Mucosa of rectum (tissue), 2 donors: ENCODE data around the gene CDC25C.

ENCODE experiments used
- H3K27ac ChIP-seq, 2 donors: one replicate each; pipeline ENCODE4 v1.7.0; 2013; ENCODE audit warnings: inconsistent platforms in 2 of 2, low read depth in 2 of 2, low read length in 2 of 2
- H3K27me3 ChIP-seq, 2 donors: one replicate each; pipeline ENCODE4 v1.7.0; 2013; ENCODE audit warnings: low read length in 2 of 2; ENCODE audit not compliant: control insufficient read depth in 2 of 2, insufficient read depth in 2 of 2
- H3K36me3 ChIP-seq, 2 donors: one replicate each; pipeline ENCODE4 v1.7.0; 2013; ENCODE audit warnings: low read length in 2 of 2; ENCODE audit not compliant: control insufficient read depth in 2 of 2, insufficient read depth in 2 of 2
- H3K4me1 ChIP-seq, 2 donors: one replicate each; pipeline ENCODE4 v1.7.0; 2013; ENCODE audit warnings: low read length in 2 of 2, mild to moderate bottlenecking in 1 of 2; ENCODE audit not compliant: control insufficient read depth in 2 of 2, insufficient read depth in 2 of 2
- H3K4me3 ChIP-seq, 2 donors: one replicate each; pipeline ENCODE4 v1.7.0; 2013; ENCODE audit warnings: low read length in 2 of 2
- H3K9ac ChIP-seq, 2 donors: one replicate each; pipeline ENCODE4 v1.7.0; 2013; ENCODE audit warnings: low read length in 2 of 2, low read depth in 1 of 2, mild to moderate bottlenecking in 1 of 2
- H3K9me3 ChIP-seq, 2 donors: one replicate each; pipeline ENCODE4 v1.7.0; 2013; ENCODE audit warnings: low read length in 2 of 2; ENCODE audit not compliant: control insufficient read depth in 2 of 2
- donor health status: healthy.
- donor health status: Normal muscosa, but diverticular disease.

Gene CDC25C

DNA sequence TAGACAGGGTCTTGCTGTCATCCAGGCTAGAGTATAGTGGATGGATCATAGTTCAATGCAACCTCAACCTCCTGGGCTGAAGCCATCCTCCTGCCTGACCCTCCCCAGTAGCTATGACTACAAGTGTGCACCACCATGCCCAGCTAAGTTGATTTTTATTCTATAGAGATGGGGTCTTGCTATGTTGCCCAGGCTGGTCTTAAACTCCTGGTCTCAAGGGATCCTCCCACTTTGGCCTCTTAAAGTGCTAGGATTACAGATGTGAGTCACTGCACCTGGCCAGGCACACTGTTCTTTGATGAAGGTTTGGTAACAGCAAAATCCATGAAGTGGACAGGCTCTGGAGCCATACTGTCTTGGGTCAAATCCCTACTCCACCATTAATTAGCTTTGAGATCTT is 50.7 kb downstream of the CDC25C start:
- Histone ChIP-seq H3K9ac (no peak overlapping the region), H3K27me3 (no peaks in the 10 kb centered on the region), H3K36me3 (no peaks in the 10 kb centered on the region), H3K9me3 (no peaks in the 10 kb centered on the region), H3K27ac (no peak overlapping the region), H3K4me3 (no peak overlapping the region), H3K4me1 (no peaks in the 10 kb centered on the region)

DNA sequence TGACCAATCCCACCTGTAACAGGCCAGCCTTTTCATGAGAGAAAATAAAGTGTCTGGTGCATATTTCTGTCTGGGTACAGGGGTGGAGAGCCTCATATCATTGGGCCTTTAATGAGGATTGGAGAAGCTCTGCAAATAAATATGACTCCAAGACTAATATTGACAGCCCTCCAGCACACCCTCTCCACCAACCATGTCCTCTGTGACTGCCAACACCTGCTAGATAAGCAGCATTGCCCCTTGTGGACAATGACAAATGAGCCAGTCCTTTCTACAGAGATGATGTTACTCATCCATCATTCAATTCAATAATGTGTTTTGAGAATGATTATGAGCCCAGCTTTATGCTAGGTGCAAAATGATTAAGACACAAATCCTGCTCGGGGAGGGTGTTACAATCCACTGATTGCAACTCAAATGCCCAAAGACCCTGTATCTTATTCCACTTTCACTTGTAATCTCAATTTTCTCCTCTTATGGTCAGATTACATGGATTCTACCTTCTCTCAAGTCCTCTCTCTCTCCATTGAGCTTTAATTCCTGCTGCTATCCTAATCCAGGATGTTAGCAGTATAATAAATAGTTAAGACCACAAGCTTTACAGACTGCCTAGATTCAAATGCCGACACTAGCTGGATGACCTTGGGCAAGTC is 55.1 kb downstream of the CDC25C start:
- Histone ChIP-seq H3K27me3 (peaks cover 7 to 14% of the 10 kb centered on the region in 2 donors), H3K36me3 (no peaks in the 10 kb centered on the region), H3K9me3 (no peaks in the 10 kb centered on the region), H3K9ac (no peak overlapping the region), H3K4me3 (no peak overlapping the region), H3K4me1 (peaks cover 3% of the 10 kb centered on the region in 2 donors), H3K27ac (no peak overlapping the region)

DNA sequence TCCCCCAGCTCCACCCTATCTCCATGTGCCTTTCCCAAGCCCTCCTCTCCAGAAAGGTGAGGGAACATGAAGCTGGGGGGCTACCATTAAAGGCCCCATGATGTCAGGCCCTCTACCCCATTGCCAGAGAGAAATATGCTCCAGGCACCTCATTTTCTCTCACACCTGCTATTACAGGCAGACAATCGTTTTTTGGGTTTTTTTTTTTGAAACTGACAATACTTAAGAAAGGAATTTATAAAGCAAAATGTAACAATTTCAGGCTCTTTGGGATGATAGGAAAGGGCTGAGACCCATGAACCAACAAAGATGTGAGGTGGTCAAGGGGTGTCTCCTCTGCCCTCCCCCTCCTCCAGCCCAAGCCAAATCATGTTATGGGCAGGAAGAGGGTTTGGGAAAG is 55.7 kb downstream of the CDC25C start:
- Histone ChIP-seq H3K27ac (no peak overlapping the region), H3K4me1 (peaks cover 3% of the 10 kb centered on the region in 2 donors), H3K36me3 (no peaks in the 10 kb centered on the region), H3K4me3 (no peak overlapping the region), H3K9ac (no peak overlapping the region), H3K9me3 (no peaks in the 10 kb centered on the region), H3K27me3 (peaks cover 7 to 14% of the 10 kb centered on the region in 2 donors)

DNA sequence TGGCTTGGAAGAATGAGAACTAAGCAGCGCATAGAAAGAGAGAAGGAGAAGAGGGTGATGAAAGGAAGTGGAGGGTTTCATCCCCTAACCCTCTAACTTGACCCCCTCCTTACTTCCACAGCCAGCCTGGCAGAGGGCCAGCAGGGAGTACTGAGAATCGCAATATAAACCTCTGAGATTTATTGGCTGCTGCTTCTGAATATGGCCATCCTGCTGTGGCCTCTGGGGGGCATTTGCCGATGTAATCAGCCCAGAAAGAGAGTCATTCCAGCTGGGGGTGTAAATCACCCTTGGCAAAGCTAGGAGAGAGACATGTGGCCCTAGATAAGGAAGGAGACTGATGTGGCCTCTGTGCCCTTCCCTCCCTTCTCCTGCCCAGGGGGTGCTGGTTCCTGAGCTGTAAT is 56.2 kb downstream of the CDC25C start:
- H3K27me3 ChIP-seq, result peaks cover 7 to 14% of the 10 kb centered on the region in 2 donors
- no peaks in the 10 kb centered on the region for H3K36me3 ChIP-seq
- no peak overlapping the region for H3K4me3 ChIP-seq
- no peaks in the 10 kb centered on the region for H3K9me3 ChIP-seq
- no peak overlapping the region for H3K9ac ChIP-seq
- no peak overlapping the region for H3K27ac ChIP-seq
- H3K4me1 ChIP-seq, result peaks cover 3% of the 10 kb centered on the region in 2 donors

DNA sequence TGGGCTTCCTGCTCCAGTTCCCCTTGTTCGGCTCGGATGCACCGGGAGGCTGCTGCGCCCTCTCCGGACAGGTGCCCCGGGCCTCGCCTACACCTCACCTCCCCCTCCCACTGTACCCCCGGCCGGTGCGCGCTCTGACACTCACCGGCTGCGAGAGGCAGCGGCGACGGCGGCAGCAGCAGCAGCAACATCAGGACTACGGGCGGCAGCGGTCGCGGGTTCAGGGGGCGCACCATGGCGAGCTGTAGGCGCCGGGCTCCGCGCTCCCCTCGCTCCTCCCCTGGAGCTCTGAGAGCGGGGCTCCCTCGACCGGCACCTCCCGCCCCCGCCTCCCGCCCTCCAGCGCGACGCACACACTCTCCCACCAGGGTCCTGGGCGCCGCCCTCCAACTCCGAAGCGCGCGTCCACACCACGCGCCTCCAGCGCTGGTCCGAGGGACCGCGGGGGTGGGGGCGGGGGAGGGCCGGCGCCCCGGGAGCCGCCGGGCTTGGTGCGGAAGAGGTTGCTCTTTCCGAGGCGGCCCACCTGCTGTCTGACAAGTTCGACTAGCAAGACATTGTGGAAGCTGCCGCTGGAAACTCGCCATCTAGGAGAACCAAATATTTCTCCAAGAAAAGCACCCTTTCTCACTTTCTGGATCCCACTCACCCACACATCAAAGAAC is 57.3 kb downstream of the CDC25C start, which contains the start of gene GFRA3:
Gene GFRA3 (minus strand): TSS at position 433 of the 665 bp plus-strand sequence. CDS start 197 bp downstream, at position 236.
- Histone ChIP-seq H3K27me3 (peaks cover 7 to 14% of the 10 kb centered on the region in 2 donors), H3K4me1 (peaks cover 3% of the 10 kb centered on the region in 2 donors), H3K9me3 (no peaks in the 10 kb centered on the region), H3K27ac (no peak within 1 kb of the TSS), H3K36me3 (no peaks in the 10 kb centered on the region), H3K9ac (no peak within 1 kb of the TSS), H3K4me3 (peak within 1 kb of the TSS in 1 of 2 donors; percentile 43)

DNA sequence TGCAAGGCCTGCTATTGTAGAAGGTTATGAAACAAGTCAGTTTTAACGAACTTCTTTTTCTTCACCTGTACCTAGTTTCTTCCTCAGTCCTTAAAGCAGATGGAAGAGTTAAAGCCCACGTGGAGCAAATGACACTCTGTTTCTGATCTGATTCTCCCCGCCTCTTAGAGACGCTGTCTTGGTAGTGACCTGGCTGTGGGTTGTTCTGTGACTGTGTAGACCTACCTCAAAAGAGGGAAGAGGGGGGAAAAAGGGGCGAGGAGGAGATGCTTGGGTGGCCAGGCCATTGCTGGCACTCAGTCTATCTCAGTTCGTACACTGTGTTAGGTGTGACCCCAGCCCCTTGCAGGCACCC is 57.8 kb downstream of the CDC25C start:
- H3K9ac ChIP-seq, result no peak overlapping the region
- peaks cover 7 to 14% of the 10 kb centered on the region in 2 donors for H3K27me3 ChIP-seq
- H3K27ac ChIP-seq, result no peak overlapping the region
- peaks cover 3% of the 10 kb centered on the region in 2 donors for H3K4me1 ChIP-seq
- peak overlapping the region in 1 of 2 donors; percentile 43 for H3K4me3 ChIP-seq
- H3K9me3 ChIP-seq, result no peaks in the 10 kb centered on the region
- H3K36me3 ChIP-seq, result no peaks in the 10 kb centered on the region

DNA sequence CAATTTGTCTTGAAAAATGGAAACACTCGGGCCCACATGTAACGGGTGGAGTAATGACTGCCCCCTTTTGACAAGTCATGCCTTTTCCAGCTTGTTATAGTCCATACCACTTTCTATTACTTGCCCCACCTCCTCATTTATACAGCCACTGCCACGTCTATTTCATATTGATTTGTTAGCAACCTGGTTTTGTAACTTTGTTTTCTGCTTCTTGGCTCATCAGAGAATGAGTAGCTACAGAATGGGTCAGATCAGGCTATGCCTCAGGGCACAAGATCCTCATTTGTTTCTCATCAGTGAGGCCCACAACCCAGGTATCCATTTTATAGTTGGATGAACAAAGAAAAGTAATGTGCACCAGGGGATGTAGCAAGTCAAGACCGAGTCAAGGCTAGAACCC is 58.9 kb downstream of the CDC25C start:
- H3K9me3 ChIP-seq, result no peaks in the 10 kb centered on the region
- H3K27ac ChIP-seq, result no peak overlapping the region
- peaks cover 3% of the 10 kb centered on the region in 2 donors for H3K4me1 ChIP-seq
- H3K27me3 ChIP-seq, result peaks cover 7 to 14% of the 10 kb centered on the region in 2 donors
- no peaks in the 10 kb centered on the region for H3K36me3 ChIP-seq
- no peak overlapping the region for H3K4me3 ChIP-seq
- no peak overlapping the region for H3K9ac ChIP-seq

DNA sequence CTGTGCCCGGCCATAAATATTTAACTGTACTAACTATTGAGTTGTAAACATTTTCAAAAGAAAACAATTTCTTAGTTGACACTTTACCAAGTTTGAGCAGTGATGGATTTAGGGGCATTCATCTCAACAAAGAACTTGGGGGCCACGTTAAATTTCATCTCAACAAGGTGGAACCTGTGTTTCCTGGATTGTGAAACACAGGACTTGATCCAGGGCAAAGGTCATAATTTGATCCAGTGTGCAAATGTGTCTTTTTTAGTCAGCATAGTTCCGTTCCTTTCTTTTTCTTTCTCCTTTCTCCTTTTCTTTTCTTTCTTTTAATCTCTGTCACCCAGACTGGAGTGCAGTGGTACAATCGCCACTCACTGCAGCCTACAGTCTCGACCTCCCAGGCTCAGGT is 60.3 kb downstream of the CDC25C start:
- no peaks in the 10 kb centered on the region for H3K9me3 ChIP-seq
- peaks cover 7 to 14% of the 10 kb centered on the region in 2 donors for H3K27me3 ChIP-seq
- H3K27ac ChIP-seq, result no peak overlapping the region
- peaks cover 3% of the 10 kb centered on the region in 2 donors for H3K4me1 ChIP-seq
- H3K4me3 ChIP-seq, result no peak overlapping the region
- no peaks in the 10 kb centered on the region for H3K36me3 ChIP-seq
- no peak overlapping the region for H3K9ac ChIP-seq

DNA sequence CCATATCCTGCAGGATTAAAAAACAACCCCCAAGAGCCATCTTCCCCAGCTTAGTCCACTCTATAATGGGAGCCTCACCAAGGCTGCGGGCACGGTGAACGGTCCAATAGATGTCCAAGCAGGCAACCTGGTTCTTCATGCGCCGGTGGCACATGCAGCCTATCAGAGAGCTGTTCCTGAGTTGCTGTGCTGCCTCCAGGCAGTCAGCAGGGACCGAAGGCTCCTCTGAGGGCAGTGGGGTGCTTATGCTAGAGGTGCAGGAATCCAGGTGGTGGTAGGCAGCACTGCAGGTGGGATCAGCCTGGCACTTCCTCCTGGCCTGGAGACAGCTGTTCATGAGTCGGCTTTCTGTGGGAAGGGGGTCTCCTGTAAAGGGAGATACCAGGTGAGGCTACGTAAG is 67.4 kb downstream of the CDC25C start:
- Histone ChIP-seq H3K9me3 (no peaks in the 10 kb centered on the region), H3K4me3 (no peak overlapping the region), H3K36me3 (no peaks in the 10 kb centered on the region), H3K27me3 (no peaks in the 10 kb centered on the region), H3K9ac (no peak overlapping the region), H3K4me1 (no peaks in the 10 kb centered on the region), H3K27ac (no peak overlapping the region)

DNA sequence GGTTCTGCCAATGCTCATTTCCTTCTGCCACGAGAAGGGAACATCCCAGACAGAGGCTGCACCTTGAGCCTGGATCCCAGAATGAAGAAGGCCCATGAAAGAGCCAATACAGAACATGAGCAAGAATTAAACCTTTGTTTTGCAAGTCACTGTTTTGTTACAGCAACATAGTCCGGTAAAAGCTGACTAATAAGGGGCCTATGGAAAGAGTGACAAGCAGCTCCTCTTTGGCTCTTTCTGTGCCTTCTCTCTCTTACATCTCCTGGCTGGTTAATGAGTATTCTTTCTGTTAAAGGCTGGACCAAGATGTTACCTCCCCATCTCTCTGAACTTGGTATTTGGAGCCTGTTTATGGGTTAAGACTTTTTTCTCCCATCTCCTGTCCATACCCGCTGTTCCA is 68.0 kb downstream of the CDC25C start:
- H3K9ac ChIP-seq, result no peak overlapping the region
- no peak overlapping the region for H3K27ac ChIP-seq
- H3K9me3 ChIP-seq, result no peaks in the 10 kb centered on the region
- no peaks in the 10 kb centered on the region for H3K4me1 ChIP-seq
- H3K36me3 ChIP-seq, result no peaks in the 10 kb centered on the region
- H3K4me3 ChIP-seq, result no peak overlapping the region
- peaks cover 0 to 2% of the 10 kb centered on the region in 2 donors for H3K27me3 ChIP-seq
